ENCODE results near the gene TARBP1.

GRCh38 chr1:234463749-234464148 lies 15.2 kb downstream of the TARBP1 start:
- TF ChIP-seq EP300 (IDR thresholded peaks at IDR 0.05): no peak
- no peak for TF ChIP-seq POLR2AphosphoS5 (IDR thresholded peaks at IDR 0.05)
